Hindlimb muscle (tissue), 1 donor: ENCODE results near the gene UMODL1. TPM values are rescaled to one million over a fixed set of nuclear protein-coding genes. Genes with fewer than 3 reads are reported as not detected.
"Not testable (repeated sequence)": the region's sequence is repeated elsewhere in the genome, so short reads cannot be mapped to it uniquely, and the experiment has no call there.

ENCODE experiments used
- DNase-seq: peaks from one replicate; pipeline ENCODE4 v3.0.0-alpha.2; 2013
- polyA plus RNA-seq: library from polyadenylated mRNA; unstranded; fragments of 120-200 nt; gene quantifications from one replicate; pipeline ENCODE4 v1.2.1, GENCODE V29; 2013; ENCODE audit not compliant: insufficient read length

Gene UMODL1
- polyA plus RNA-seq, 1 donor: not detected

DNA sequence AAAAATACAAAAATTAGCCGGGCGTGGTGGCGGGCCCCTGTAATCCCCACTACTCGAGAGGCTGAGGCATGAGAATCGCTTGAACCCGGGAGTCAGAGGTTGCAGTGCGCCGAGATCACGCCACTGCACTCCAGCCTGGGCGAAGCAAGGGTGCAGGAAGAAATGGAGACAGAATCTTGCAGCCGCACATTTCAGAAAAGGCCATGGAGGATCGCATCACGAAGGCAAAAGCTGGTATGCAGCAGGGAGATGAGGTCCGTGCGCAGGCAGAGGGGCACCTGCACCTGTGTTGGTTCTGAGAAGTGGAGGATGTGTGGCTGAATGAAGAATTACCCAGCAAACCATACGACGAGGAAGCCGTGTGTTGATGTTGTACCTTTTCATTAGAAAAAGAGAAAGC lies 94.8 kb downstream of the UMODL1 start:
- DNase-seq: no peak

- no peak for DNase-seq
Measured at GRCh38 chr21:42169758-42170157, 98.6 kb downstream of the UMODL1 start.

DNA sequence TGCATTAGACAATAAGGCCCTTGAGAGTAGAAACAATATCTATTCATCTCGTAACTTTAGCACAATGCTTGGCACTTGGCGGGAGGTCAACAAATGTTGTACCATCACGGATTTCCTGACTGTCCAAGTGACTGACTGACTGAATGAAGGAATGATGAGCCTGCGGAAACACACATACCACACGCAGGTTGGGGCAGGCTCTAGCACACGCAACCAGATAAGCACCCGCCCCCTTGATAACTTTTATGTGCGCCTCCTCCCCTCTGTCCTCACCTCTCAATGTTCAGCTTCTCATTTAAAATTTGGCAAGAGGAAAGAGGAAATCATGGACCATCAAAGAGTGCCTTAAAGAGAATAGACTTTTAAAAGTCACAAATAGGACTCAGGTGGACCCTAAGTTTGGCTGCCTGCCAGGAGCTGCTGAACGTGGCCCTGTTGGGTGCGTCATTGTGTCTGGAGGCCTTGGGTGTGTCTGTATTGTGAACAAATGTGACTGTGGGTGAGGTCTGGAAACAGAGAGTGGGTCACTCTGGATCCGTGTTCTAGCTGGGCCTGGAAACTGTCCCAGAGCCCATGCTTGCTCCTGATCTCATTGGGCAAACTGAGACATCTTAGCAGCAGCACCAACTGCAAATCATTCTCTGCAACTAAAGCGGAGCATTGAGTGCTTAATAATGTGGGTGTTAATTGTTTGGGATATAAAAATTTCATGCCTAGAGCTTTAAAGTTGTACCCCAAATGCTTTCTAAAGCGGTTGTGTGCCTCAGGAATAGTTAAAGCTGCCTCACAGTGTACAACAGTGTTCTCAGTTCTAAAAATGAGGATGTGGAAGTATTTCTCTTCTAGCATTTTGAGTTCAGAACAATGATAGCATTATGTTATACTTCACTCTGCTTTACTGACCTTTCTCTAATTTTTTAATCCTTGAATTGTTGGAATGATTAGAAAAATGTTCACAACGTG lies 100.3 kb downstream of the UMODL1 start:
- no peak for DNase-seq

DNA sequence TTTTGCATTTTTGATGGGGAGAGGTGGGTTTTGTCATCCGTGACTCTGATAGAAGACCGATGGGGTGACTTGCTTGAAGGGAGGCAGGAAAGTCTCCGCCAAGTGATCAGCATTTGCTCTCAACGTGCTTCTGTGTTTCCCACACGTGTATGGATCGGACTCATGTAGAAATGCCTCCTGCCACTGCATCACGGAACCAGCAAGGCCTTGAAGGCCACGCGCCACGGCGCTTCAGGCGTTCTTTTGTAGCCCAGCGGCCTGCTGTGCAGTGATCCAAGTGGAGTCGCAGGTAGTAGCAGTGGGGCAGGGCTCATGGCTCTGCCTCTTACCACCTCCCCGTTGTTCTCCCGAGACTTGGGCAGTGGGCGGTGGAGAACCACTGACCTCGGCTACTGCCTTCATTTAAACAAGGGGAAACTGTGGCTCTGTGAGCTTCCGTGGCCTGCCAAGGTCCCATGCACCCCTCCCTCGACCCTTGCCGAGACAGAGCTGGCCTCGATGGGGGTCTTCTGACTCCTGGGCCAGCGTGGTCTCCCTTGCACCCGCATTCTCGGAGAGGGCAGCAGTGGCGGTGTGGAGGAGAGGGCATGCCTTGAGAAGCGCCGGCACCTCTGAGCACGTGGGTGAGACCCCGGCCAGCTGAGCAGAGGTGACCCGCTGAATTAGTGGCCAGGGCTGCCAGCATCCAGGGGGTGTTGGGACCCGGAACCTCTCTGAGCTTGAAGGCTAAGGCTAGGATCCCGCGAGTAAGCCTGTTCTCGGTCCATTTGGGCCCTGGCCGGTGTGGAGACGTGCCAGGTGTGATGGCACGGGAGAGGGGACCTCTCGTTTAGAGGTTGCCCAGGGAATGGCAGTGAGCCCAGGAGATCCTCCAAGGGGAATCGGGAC lies 101.7 kb downstream of the UMODL1 start:
- DNase-seq: no peak

DNA sequence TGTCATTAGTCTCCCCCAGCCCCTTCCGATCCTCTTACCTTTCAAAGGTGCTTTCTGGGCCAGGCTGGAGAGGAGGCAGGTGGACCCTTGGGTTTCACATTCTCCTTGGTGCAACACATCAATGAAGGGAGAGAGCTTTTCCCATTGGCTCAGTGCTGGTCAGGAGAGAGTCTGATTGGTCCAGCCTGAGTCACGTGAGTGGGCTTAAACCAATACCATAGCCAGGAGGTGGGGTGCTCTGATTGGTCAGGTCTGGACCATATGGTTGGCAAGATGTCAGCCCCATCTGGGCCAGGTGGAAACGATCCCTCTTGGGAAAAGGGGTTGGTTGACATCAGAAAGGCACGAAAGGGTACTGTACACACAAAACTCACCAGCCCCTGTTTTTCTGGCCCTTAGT lies 103.1 kb downstream of the UMODL1 start:
- no peak for DNase-seq

GRCh38 chr21:42175110-42175710 lies 104.1 kb downstream of the UMODL1 start:
- DNase-seq: no peak

DNA sequence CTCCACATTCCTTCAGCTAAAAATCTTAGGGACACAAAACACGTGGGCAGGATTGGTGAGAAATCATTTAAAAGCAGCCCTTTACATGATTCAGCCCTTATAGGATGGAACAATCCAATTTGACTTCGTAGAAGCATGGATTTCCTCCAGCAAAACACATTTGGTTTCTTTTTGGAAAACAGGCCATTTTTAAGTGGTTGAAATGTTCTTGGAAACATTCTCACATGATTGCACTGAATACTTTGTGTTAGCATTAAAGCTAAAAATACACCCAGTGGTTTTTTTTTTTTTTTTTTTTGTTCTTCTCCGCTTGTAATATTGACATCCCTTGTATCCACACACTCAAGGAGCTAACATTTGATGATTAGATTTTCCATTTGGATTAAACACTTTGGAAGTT lies 105.7 kb downstream of the UMODL1 start:
- DNase-seq: peak; percentile 74

GRCh38 chr21:42179316-42179715 lies 108.2 kb downstream of the UMODL1 start:
- no peak for DNase-seq

- not testable (repeated sequence) for DNase-seq
Measured at GRCh38 chr21:42180001-42180400, 108.9 kb downstream of the UMODL1 start.

- DNase-seq: no peak
Measured at GRCh38 chr21:42182713-42183371, 111.7 kb downstream of the UMODL1 start.

DNA sequence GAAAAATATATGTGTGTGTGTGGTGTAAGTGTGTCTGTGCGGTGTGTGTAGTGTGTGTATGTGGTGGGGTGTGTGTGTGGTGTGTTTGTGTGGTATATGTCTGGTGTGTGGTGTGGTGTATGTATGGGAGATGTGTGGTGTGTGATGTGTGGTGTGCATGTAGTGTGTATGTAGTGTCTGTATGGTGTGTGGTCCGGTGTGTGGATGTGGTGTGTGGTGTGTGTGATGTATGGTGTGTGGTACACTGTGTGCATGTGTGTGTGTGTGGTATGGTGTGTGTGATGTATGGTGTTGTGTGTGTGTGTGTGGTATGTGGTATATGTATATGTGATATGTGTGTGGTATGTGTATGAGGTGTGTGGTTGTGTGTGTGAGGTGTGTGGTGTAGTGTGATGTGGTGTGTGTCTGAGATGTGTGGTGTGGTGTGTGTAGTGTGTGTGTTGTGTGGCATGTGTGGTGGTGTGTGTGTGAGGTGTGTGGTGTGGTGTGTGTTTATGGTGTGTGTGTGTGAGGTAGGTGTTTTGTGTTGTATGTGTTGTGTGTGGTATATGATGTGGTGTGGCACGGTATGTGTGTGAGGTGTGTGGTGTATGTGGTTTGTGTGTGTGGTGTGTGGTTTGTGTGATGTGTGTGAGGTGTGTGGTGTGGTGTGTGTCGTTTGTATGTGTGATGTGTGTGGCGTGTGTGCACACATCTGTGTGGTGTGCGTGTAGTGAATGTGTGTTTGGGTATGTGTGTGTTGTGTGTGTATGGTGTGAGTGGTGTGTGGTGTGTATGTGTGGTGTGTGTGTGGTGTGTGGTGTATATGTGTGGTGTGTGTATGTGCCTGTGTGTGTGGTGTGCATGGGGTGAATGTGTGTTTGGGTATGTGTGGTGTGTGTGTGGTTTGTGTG lies 112.5 kb downstream of the UMODL1 start:
- no peak for DNase-seq

DNA sequence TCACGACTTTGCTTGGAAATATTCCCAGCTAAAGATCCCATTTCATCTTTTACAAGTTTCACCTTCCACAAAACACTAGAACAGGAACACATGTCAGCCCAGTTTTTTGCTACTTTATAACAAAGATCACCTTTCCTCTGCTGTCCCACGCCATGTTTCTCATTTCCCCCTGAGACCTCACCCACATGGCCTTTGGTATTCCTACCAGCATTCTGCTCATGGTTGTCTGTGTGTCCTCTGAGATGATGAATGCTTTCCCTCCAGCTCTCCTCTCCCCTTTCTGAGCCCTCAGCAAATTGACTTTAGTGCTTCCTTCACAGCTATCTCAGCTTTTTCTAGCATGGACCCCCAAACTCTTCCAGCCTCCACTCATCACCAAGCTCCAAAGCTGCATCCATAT lies 115.5 kb downstream of the UMODL1 start:
- DNase-seq: no peak

GRCh38 chr21:42187976-42188653 lies 117.0 kb downstream of the UMODL1 start:
- peak; percentile 48 for DNase-seq

GRCh38 chr21:42188663-42189062 lies 117.5 kb downstream of the UMODL1 start:
- DNase-seq: no peak

- DNase-seq: no peak
Measured at GRCh38 chr21:42189431-42189830, 118.3 kb downstream of the UMODL1 start.

DNA sequence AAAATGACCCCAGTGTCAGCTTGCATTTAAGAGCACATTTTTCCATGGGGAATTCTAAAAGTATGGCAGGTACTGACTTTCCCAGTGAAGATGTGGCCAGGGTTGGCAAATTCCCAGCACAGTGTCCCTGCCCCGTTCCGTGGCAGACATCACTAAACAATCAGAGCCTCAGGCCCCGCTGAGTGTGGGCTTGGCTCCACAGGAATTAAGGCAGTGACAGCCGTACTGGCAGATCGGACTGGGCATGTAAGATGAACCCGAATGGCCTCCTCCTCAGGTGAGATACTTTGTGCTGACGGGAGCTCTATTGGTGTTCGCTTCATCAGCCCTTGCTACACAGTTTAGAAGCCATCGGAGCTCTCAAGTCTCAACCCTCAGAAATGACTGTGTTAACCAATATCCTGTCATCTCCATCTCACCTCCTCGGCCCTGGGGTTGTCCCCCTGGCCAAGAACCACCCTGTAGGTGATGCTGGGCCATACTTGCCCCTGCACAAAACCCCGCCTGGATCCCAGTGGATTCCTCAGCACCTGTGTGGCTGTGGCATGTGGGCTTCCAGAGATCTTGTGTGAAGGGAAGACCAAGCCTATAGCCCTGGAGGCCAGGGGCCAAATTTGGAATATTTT lies 118.9 kb downstream of the UMODL1 start:
- DNase-seq: no peak

GRCh38 chr21:42190486-42190863 lies 119.4 kb downstream of the UMODL1 start:
- no peak for DNase-seq

GRCh38 chr21:42191064-42191463 lies 119.9 kb downstream of the UMODL1 start:
- DNase-seq: no peak

DNA sequence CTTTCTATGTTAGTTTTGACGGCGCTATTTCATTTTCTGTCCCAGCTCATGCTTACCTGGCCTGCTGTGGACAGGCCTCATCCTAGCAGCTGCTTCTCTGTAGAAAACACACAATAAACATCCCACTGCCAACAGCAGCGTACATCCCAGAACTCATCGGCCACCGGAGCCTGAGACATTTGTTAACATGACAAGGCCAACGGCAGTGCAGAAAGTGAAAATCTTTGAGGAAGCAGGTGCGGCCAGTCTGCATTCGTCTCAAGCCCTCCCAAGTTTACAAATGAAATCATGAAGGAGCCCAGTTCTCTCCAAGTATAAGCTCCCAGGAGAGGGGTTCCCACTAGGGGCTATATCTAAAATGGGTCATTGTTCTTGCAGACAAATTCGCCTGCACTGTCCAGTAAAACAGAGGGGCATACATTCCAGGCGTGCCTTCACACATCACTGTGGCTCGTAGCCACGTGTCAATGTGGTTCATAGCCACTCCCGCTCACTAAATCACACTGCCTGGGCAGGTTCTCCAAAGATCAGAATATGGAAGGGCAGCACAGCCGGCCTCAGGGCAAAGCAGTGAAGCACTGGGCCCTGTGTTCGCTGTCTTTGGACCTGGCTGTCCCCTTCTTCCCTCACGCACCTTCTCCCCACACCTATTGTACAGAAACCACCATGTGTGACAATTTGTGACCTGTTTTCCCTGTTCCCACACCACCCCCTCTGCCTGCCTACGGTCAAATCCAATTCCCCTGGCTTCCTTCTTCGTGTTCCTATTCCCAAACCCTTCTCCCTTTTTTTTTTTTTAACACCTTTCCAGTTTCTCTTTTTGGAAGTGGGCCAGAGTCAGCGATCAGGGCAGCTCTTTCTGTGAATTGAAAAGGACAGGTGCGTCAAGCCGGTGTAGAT lies 120.8 kb downstream of the UMODL1 start:
- DNase-seq: no peak
